ENCODE results near the gene PREX1.

The PREX1 gene

GRCh38 chr20:48772183-48772976 is 55.4 kb downstream of the PREX1 start:
- TF ChIP-seq ZNF565 (CRISPR knock-in tag; conservative IDR thresholded peaks at IDR 0.05; ENCODE audit: low read depth) = no peak
- no peak for ATAC-seq

- no peak for ATAC-seq
- TF ChIP-seq SNAI2 (CRISPR knock-in tag; IDR thresholded peaks at IDR 0.05) (no peak), ESRRG (CRISPR knock-in tag; IDR thresholded peaks at IDR 0.05) (no peak), TOX (CRISPR knock-in tag; IDR thresholded peaks at IDR 0.05; ENCODE audit: borderline replicate concordance) (no peak), CSDC2 (CRISPR knock-in tag; IDR thresholded peaks at IDR 0.05) (no peak), PPARA (CRISPR knock-in tag; IDR thresholded peaks at IDR 0.05; ENCODE audit: borderline replicate concordance) (no peak), ZFP3 (CRISPR knock-in tag; IDR thresholded peaks at IDR 0.05) (no peak), TCF4 (CRISPR knock-in tag; IDR thresholded peaks at IDR 0.05; ENCODE audit: borderline replicate concordance) (no peak), ZNF70 (CRISPR knock-in tag; IDR thresholded peaks at IDR 0.05) (no peak), ISL1 (CRISPR knock-in tag; IDR thresholded peaks at IDR 0.05) (no peak), ARNTL (CRISPR knock-in tag; IDR thresholded peaks at IDR 0.05; ENCODE audit: borderline replicate concordance, low read depth) (no peak), ZNF8 (CRISPR knock-in tag; IDR thresholded peaks at IDR 0.05) (no peak), BACH2 (CRISPR knock-in tag; IDR thresholded peaks at IDR 0.05; ENCODE audit: borderline replicate concordance) (no peak), CSRNP3 (CRISPR knock-in tag; IDR thresholded peaks at IDR 0.05) (no peak), RARB (CRISPR knock-in tag; IDR thresholded peaks at IDR 0.05) (no peak), ZFP30 (CRISPR knock-in tag; IDR thresholded peaks at IDR 0.05) (no peak), OSR1 (CRISPR knock-in tag; IDR thresholded peaks at IDR 0.05) (no peak), POU6F1 (CRISPR knock-in tag; IDR thresholded peaks at IDR 0.05; ENCODE audit: borderline replicate concordance, low read depth) (no peak)
- TF ChIP-seq, protein P1, sequence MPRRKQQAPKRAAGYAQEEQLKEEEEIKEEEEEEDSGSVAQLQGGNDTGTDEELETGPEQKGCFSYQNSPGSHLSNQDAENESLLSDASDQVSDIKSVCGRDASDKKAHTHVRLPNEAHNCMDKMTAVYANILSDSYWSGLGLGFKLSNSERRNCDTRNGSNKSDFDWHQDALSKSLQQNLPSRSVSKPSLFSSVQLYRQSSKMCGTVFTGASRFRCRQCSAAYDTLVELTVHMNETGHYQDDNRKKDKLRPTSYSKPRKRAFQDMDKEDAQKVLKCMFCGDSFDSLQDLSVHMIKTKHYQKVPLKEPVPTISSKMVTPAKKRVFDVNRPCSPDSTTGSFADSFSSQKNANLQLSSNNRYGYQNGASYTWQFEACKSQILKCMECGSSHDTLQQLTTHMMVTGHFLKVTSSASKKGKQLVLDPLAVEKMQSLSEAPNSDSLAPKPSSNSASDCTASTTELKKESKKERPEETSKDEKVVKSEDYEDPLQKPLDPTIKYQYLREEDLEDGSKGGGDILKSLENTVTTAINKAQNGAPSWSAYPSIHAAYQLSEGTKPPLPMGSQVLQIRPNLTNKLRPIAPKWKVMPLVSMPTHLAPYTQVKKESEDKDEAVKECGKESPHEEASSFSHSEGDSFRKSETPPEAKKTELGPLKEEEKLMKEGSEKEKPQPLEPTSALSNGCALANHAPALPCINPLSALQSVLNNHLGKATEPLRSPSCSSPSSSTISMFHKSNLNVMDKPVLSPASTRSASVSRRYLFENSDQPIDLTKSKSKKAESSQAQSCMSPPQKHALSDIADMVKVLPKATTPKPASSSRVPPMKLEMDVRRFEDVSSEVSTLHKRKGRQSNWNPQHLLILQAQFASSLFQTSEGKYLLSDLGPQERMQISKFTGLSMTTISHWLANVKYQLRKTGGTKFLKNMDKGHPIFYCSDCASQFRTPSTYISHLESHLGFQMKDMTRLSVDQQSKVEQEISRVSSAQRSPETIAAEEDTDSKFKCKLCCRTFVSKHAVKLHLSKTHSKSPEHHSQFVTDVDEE (CRISPR knock-in tag; IDR thresholded peaks at IDR 0.05) = no peak
Observed at GRCh38 chr20:48771542-48771941, 56.3 kb downstream of the PREX1 start.

DNA sequence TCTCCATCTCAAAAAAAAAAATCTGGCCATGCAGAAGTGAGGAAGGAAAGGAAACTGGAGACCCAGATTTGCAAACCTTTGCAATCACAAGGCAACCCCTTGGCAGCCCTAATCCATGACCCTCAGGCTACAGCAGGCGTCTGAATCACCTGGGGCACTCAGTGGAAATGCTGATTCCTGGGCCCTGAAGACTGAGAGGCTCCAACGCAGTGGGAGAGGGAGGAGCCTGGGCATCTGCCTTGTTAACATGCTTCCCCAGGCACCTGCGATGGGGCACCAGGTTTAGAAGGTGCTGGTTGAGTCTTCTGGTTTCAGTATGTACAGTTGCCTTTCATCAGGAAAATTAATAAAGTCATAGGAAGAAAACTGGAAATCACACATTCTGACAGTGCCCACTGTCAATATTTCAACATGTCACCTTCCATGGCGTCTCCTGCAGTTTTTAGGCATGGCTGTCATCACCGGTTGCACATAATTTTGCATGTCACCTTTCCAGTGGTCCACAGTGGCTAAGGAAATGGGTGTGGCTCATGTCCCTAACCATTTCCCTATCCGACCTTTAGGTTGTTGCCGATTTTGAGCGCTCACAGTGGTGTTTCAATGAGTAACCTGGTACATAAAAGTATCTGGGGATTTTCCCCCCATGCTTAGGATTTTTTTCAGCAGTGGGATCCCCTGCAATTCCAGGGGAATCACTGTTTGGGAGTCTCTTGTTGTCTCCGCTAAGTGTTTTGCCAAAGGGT is 56.9 kb downstream of the PREX1 start:
- no peak for TF ChIP-seq ZNF565 (CRISPR knock-in tag; conservative IDR thresholded peaks at IDR 0.05; ENCODE audit: low read depth)
- no peak for TF ChIP-seq OSR1 (CRISPR knock-in tag; IDR thresholded peaks at IDR 0.05)
- TF ChIP-seq, protein P1 (CRISPR knock-in tag; IDR thresholded peaks at IDR 0.05) = no peak
- TF ChIP-seq ZFP30 (CRISPR knock-in tag; IDR thresholded peaks at IDR 0.05) = no peak
- no peak for TF ChIP-seq SNAI2 (CRISPR knock-in tag; IDR thresholded peaks at IDR 0.05)
- TF ChIP-seq ZC3H10 (CRISPR knock-in tag; IDR thresholded peaks at IDR 0.05) = no peak
- no peak for TF ChIP-seq BACH2 (CRISPR knock-in tag; IDR thresholded peaks at IDR 0.05; ENCODE audit: borderline replicate concordance)
- TF ChIP-seq, protein P2, sequence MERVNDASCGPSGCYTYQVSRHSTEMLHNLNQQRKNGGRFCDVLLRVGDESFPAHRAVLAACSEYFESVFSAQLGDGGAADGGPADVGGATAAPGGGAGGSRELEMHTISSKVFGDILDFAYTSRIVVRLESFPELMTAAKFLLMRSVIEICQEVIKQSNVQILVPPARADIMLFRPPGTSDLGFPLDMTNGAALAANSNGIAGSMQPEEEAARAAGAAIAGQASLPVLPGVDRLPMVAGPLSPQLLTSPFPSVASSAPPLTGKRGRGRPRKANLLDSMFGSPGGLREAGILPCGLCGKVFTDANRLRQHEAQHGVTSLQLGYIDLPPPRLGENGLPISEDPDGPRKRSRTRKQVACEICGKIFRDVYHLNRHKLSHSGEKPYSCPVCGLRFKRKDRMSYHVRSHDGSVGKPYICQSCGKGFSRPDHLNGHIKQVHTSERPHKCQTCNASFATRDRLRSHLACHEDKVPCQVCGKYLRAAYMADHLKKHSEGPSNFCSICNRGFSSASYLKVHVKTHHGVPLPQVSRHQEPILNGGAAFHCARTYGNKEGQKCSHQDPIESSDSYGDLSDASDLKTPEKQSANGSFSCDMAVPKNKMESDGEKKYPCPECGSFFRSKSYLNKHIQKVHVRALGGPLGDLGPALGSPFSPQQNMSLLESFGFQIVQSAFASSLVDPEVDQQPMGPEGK (CRISPR knock-in tag; IDR thresholded peaks at IDR 0.05; ENCODE audit: borderline replicate concordance) = no peak
- no peak for TF ChIP-seq POU6F1 (CRISPR knock-in tag; IDR thresholded peaks at IDR 0.05; ENCODE audit: borderline replicate concordance, low read depth)
- TF ChIP-seq CREB5 (CRISPR knock-in tag; IDR thresholded peaks at IDR 0.05; ENCODE audit: low read depth) = no peak
- TF ChIP-seq ZFP3 (CRISPR knock-in tag; IDR thresholded peaks at IDR 0.05) = no peak
- TF ChIP-seq TCF4 (CRISPR knock-in tag; IDR thresholded peaks at IDR 0.05; ENCODE audit: borderline replicate concordance) = no peak
- ATAC-seq = no peak
